HepG2 (cell line): ENCODE data around the gene ACAA2.

ENCODE experiments used
- CHD2 ChIP-seq: IDR thresholded peaks from 2 replicates; pipeline ENCODE4 v1.6.1; 2011; ENCODE audit warnings: low read depth, low read length, improper control_type of control experiment
- CTCF ChIP-seq: sonication (generic); formaldehyde crosslinking; IDR thresholded peaks from 2 replicates; pipeline ENCODE4 v1.5.0; 2020; ENCODE audit warnings: mild to moderate bottlenecking, missing genetic modification reagents, moderate library complexity
- EZH2 ChIP-seq: conservative IDR thresholded peaks from 2 replicates; pipeline ENCODE4 v1.6.1; 2012; ENCODE audit warnings: mild to moderate bottlenecking, low read depth, low read length, moderate library complexity
- FOXJ3 ChIP-seq: sonication (generic); formaldehyde crosslinking; IDR thresholded peaks from 2 replicates; pipeline ENCODE4 v1.4.0; 2020; ENCODE audit warnings: missing genetic modification reagents, mild to moderate bottlenecking, borderline replicate concordance
- HCFC1 ChIP-seq: fragments of 150-350 bp; IDR thresholded peaks from 2 replicates; pipeline ENCODE4 v1.6.1; 2014; ENCODE audit warnings: low read depth, low read length
- RFX5 ChIP-seq: IDR thresholded peaks from 2 replicates; pipeline ENCODE4 v1.6.1; 2011; ENCODE audit warnings: low read depth, low read length, improper control_type of control experiment
- SMC3 ChIP-seq: IDR thresholded peaks from 2 replicates; pipeline ENCODE4 v1.6.1; 2011; ENCODE audit warnings: low read length, improper control_type of control experiment
- ZMYM4 ChIP-seq: sonication (generic); formaldehyde crosslinking; IDR thresholded peaks from 2 replicates; pipeline ENCODE4 v1.8.1; 2023; ENCODE audit warnings: mild to moderate bottlenecking, missing genetic modification reagents
- ZNF556 ChIP-seq: sonication (generic); formaldehyde crosslinking; IDR thresholded peaks from 2 replicates; pipeline ENCODE4 v1.4.0; 2020; ENCODE audit warnings: mild to moderate bottlenecking, missing genetic modification reagents, borderline replicate concordance

- TF ChIP-seq CHD2, result no peak
- no peak for TF ChIP-seq CTCF
- TF ChIP-seq FOXJ3 (CRISPR knock-in tag), result no peak
- no peak for TF ChIP-seq ZMYM4 (CRISPR knock-in tag)
- TF ChIP-seq ZNF556 (CRISPR knock-in tag), result no peak
- TF ChIP-seq RFX5, result no peak
- no peak for TF ChIP-seq EZH2
- TF ChIP-seq HCFC1, result no peak
- no peak for TF ChIP-seq SMC3
These were observed 25.0 kb upstream of the ACAA2 start for GRCh38 chr18:49838381-49838780.
